CD8-positive, alpha-beta memory T cell (primary cell): ENCODE measurements around the gene MST1. TPM values are rescaled to one million over a fixed set of nuclear protein-coding genes. Genes with fewer than 3 reads are reported as not detected.

ENCODE experiments used
- polyA plus RNA-seq: library from polyadenylated mRNA; unstranded; fragments of 300-500 nt; fragmentation: Illumina TruSeq; gene quantifications from one replicate; pipeline ENCODE4 v1.2.3, GENCODE V29; 2021
- total RNA-seq, 2 experiments: library from RNA; stranded (reverse); gene quantifications; one replicate each; pipeline ENCODE4 v1.2.3, GENCODE V29; 2021

The MST1 gene
- total and polyA plus RNA-seq, 3 experiments from 2014 or later, result 0.31 to 8.5 (median 6.0) TPM

Other genes starting within 250 kb of the MST1 start
- 10 to 100 TPM; 20.9 to 21.2 TPM for gene DAG1, start 219.2 kb downstream of the MST1 start, total RNA-seq
- gene DAG1, start 219.2 kb downstream of the MST1 start, polyA plus RNA-seq, result 7.5 TPM
- under 1 TPM; 0.33 to 0.46 TPM for gene BSN, start 135.0 kb downstream of the MST1 start, total RNA-seq
- not detected for gene BSN, start 135.0 kb downstream of the MST1 start, polyA plus RNA-seq
- gene APEH, start 15.1 kb downstream of the MST1 start, total RNA-seq, result 100 to 1,000 TPM; 190 to 194 TPM
- gene APEH, start 15.1 kb downstream of the MST1 start, polyA plus RNA-seq, result 119 TPM
- 10 to 100 TPM; 38.8 to 43.7 TPM for gene RNF123, start 83 bp upstream of the MST1 start, total RNA-seq
- gene RNF123, start 83 bp upstream of the MST1 start, polyA plus RNA-seq, result 20.7 TPM
- under 1 TPM; 0.15 to 0.31 TPM for gene AMIGO3, start 30.2 kb upstream of the MST1 start, total RNA-seq
- gene AMIGO3, start 30.2 kb upstream of the MST1 start, polyA plus RNA-seq, result 1.5 TPM
- gene GMPPB, start 34.5 kb upstream of the MST1 start, total RNA-seq, result 10 to 100 TPM; 52.6 to 53.8 TPM
- 24.6 TPM for gene GMPPB, start 34.5 kb upstream of the MST1 start, polyA plus RNA-seq
- gene IP6K1, start 97.1 kb upstream of the MST1 start, total RNA-seq, result 10 to 100 TPM; 37.1 to 47.5 TPM
- 26.1 TPM for gene IP6K1, start 97.1 kb upstream of the MST1 start, polyA plus RNA-seq
- gene CDHR4, start 110.4 kb upstream of the MST1 start, total RNA-seq, result not detected
- gene CDHR4, start 110.4 kb upstream of the MST1 start, polyA plus RNA-seq, result not detected
- gene INKA1, start 113.8 kb upstream of the MST1 start, total RNA-seq, result 1 to 10 TPM; 1.1 to 1.7 TPM
- gene INKA1, start 113.8 kb upstream of the MST1 start, polyA plus RNA-seq, result 1.1 TPM
- gene UBA7, start 124.5 kb upstream of the MST1 start, total RNA-seq, result 10 to 100 TPM; 57.8 to 58.3 TPM
- gene UBA7, start 124.5 kb upstream of the MST1 start, polyA plus RNA-seq, result 40.7 TPM
- 10 to 100 TPM; 21.9 to 22.9 TPM for gene TRAIP, start 167.1 kb upstream of the MST1 start, total RNA-seq
- gene TRAIP, start 167.1 kb upstream of the MST1 start, polyA plus RNA-seq, result 1.9 TPM
- under 1 TPM; 0.44 to 0.77 TPM for gene CAMKV, start 180.4 kb upstream of the MST1 start, total RNA-seq
- not detected for gene CAMKV, start 180.4 kb upstream of the MST1 start, polyA plus RNA-seq
- 1 to 10 TPM in 1 of 2 experiments, under 1 TPM in 1; 0.83 to 1.2 TPM for gene MST1R, start 214.4 kb upstream of the MST1 start, total RNA-seq
- not detected for gene MST1R, start 214.4 kb upstream of the MST1 start, polyA plus RNA-seq
- gene MON1A, start 240.3 kb upstream of the MST1 start, total RNA-seq, result 10 to 100 TPM; 17.9 to 18.1 TPM
- 22.4 TPM for gene MON1A, start 240.3 kb upstream of the MST1 start, polyA plus RNA-seq